Measurements from ENCODE around the gene NT5C2. TPM values are rescaled to one million over a fixed set of nuclear protein-coding genes. Genes with fewer than 3 reads are reported as not detected.

The NT5C2 gene
- total and polyA plus RNA-seq, 2 of the 8 experiments (the other 6 are each of a cell fraction or from before 2014, with no cell fraction given), result 35.2 to 106 TPM

- Histone ChIP-seq H2AK5ac (ENCODE audit: low read depth, low read length) (no peak overlapping the region), H3K14ac (ENCODE audit: insufficient read length) (no peak overlapping the region), H2AFZ (ENCODE audit: low read length) (no peak overlapping the region), H3K9ac (replicated peaks in 1 of 4; ENCODE audit: extremely low read depth in 1 of 4, low read depth in 3 of 4, low read length in 3 of 4) (no peak overlapping the region), H3K4me3 (ENCODE audit: extremely low read depth in 1 of 4, insufficient read depth in 2 of 4, low read depth in 3 of 4, low read length in 4 of 4) (no peak overlapping the region), H3K79me1 (ENCODE audit: low read depth, low read length) (no peaks in the 10 kb centered on the region; the same call in 1 of the 2 replicates), H3K23me2 (ENCODE audit: low read depth, low read length) (no peaks in the 10 kb centered on the region), H4K20me1 (replicated peaks in 1 of 2; ENCODE audit: control insufficient read depth in 1 of 2, insufficient read depth in 2 of 2, low read length in 2 of 2) (peaks cover 0 to 2% of the 10 kb centered on the region in 2 experiments), H3K18ac (ENCODE audit: extremely low read depth, low read length) (no peak overlapping the region), H3K4ac (replicated peaks; ENCODE audit: insufficient read length, low read depth, low read length) (no peak overlapping the region), H4K8ac (ENCODE audit: extremely low read depth, insufficient read depth, low read length) (no peak overlapping the region), H2BK5ac (ENCODE audit: low read depth, low read length) (no peak overlapping the region), H2BK120ac (replicated peaks; ENCODE audit: low read depth, low read length) (no peak overlapping the region), H3K36me3 (ENCODE audit: control insufficient read depth in 2 of 4, insufficient read depth in 4 of 4, low read length in 3 of 4) (no peaks in the 10 kb centered on the region), H3K79me2 (ENCODE audit: control insufficient read depth in 1 of 2, insufficient read depth in 2 of 2, low read length in 2 of 2) (no peaks in the 10 kb centered on the region), H3K4me2 (ENCODE audit: insufficient read depth in 1 of 2, low read depth in 2 of 2, low read length in 2 of 2) (no peak overlapping the region), H4K91ac (replicated peaks; ENCODE audit: insufficient read length, low read length) (no peak overlapping the region), H4K5ac (ENCODE audit: insufficient read length, low read depth, low read length) (no peak overlapping the region), H3K56ac (replicated peaks; ENCODE audit: insufficient read length, low read depth, low read length) (no peak overlapping the region), H3K23ac (ENCODE audit: insufficient read length) (no peak overlapping the region), H3K4me1 (replicated peaks in 1 of 4; ENCODE audit: control insufficient read depth in 3 of 4, insufficient read depth in 4 of 4, low read length in 3 of 4) (peaks cover 0 to 10% (median 4%) of the 10 kb centered on the region in 4 experiments; a peak in 3 of 7 replicates), H3K27ac (ENCODE audit: low read depth, low read length) (no peak overlapping the region), H2BK15ac (ENCODE audit: low read length) (no peak overlapping the region), H2BK20ac (ENCODE audit: low read length) (no peak overlapping the region), H2BK12ac (ENCODE audit: low read depth, low read length) (no peak overlapping the region), H3K9me3 (ENCODE audit: insufficient read depth in 2 of 2, low read depth in 1 of 2, low read length in 1 of 2) (no peaks in the 10 kb centered on the region), H3K27me3 (replicated peaks in 1 of 4; ENCODE audit: control insufficient read depth in 3 of 4, extremely low read depth in 1 of 4, insufficient read depth in 3 of 4, low read length in 3 of 4) (no peaks in the 10 kb centered on the region)
- FAIRE-seq (no peak), DNase-seq (ENCODE audit: low read depth in 1 of 2, low spot score in 2 of 2) (no peak)
- CTCF ChIA-PET (ENCODE audit: partially characterized antibody), result interaction anchor here (0.6 to 6.2 kb wide), 10 partner anchors 21 to 386 kb away, joined by 3 to 40 read pairs (median 5); partner anchors contain the start of gene CNNM2
- no peak for TF ChIP-seq KDM1A (IDR thresholded peaks at IDR 0.05; ENCODE audit: borderline replicate concordance, low read length)
- TF ChIP-seq CHD2 (IDR thresholded peaks at IDR 0.05; ENCODE audit: low read length), result no peak
- TF ChIP-seq POLR2A (IDR thresholded peaks at IDR 0.05; ENCODE audit: control extremely low read depth in 1 of 2, low read depth in 2 of 2, low read length in 2 of 2), result no peak
- TF ChIP-seq EGR1 (IDR thresholded peaks at IDR 0.05; ENCODE audit: borderline replicate concordance, low read depth, low read length), result no peak
- no peak for TF ChIP-seq NRF1 (IDR thresholded peaks at IDR 0.05; ENCODE audit: low read depth, low read length)
- no peak for TF ChIP-seq YY1 (IDR thresholded peaks at IDR 0.05; ENCODE audit: low read depth, low read length)
- no peak for TF ChIP-seq CBX5 (IDR thresholded peaks at IDR 0.05; ENCODE audit: low read depth, low read length)
- TF ChIP-seq TCF12 (IDR thresholded peaks at IDR 0.05; ENCODE audit: low read depth, low read length), result no peak
- TF ChIP-seq CTBP2 (IDR thresholded peaks at IDR 0.05; ENCODE audit: borderline replicate concordance, insufficient read depth, insufficient read length, low read length), result no peak
- no peak for TF ChIP-seq PHF8 (conservative IDR thresholded peaks at IDR 0.05; ENCODE audit: low read depth, low read length)
- TF ChIP-seq ZNF274 (IDR thresholded peaks at IDR 0.05; ENCODE audit: borderline replicate concordance, extremely low read depth, low read length), result no peak
- TF ChIP-seq BCL11A (IDR thresholded peaks at IDR 0.05; ENCODE audit: low read depth in 2 of 2, low read length in 2 of 2), result no peak
- 88% methylated on average over 4 of the region's 4 CpGs; no CpG with 5 or more reads in 1 of the 2 experiments for WGBS, 2 experiments (ENCODE audit: extremely low coverage in 1 of 2, insufficient coverage in 1 of 2, insufficient read length in 1 of 2, insufficient replicate concordance in 2 of 2, low coverage in 1 of 2, low lambda C conversion rate in 2 of 2, missing lambda C conversion rate in 1 of 2)
- POLR2A ChIA-PET (ENCODE audit: partially characterized antibody), result interaction anchor here (4.5 kb wide), 1 partner anchor 147 kb away, joined by 22 read pairs; the partner anchor contains the start of gene CNNM2
Observed at GRCh38 chr10:103064956-103065355, 128.1 kb downstream of the NT5C2 start.
